Stomach (tissue), 4 donors: Measurements from ENCODE around the gene FGF4.

Source experiments
- CTCF ChIP-seq, 7 experiments: fragments of 450-650 bp in 4 of 7; fragments of 200-600 bp in 3 of 7; sonication (generic) in 3 of 7; IDR thresholded peaks; one replicate each; pipeline ENCODE4 v1.5.1; 2016 to 2019; ENCODE audit warnings: antibody characterized with exemption in 7 of 7, control low read depth in 2 of 7, mild to moderate bottlenecking in 1 of 7
- EP300 ChIP-seq: sonication (generic); formaldehyde crosslinking; IDR thresholded peaks from one replicate; pipeline ENCODE4 v1.6.1; 2017; ENCODE audit warnings: antibody characterized with exemption
- POLR2A ChIP-seq, 4 donors: fragments of 450-650 bp; IDR thresholded peaks; one replicate each; pipeline ENCODE4 v1.6.1; 2016; ENCODE audit warnings: antibody characterized with exemption in 4 of 4, control low read depth in 2 of 4, mild to moderate bottlenecking in 1 of 4, moderate library complexity in 1 of 4
- POLR2AphosphoS5 ChIP-seq, 3 donors: sonication (generic); formaldehyde crosslinking; IDR thresholded peaks; one replicate each; pipeline ENCODE4 v1.6.1; 2016; ENCODE audit warnings: antibody characterized with exemption in 3 of 3

GRCh38 chr11:69746140-69746539 lies 29.0 kb downstream of the FGF4 start:
- no peak for TF ChIP-seq CTCF (IDR thresholded peaks at IDR 0.05)
- TF ChIP-seq POLR2AphosphoS5 (IDR thresholded peaks at IDR 0.05) = no peak
- no peak for TF ChIP-seq POLR2A (IDR thresholded peaks at IDR 0.05)
- TF ChIP-seq EP300 = no peak
